Heart right ventricle (tissue), 16 donors: ENCODE data around the gene PRICKLE1. TPM values are rescaled to one million over a fixed set of nuclear protein-coding genes. Genes with fewer than 3 reads are reported as not detected.
A peak's percentile ranks its signal among the peaks of the same experiment; 100 is the strongest.

ENCODE experiments used
- ATAC-seq, 8 donors: fragments of 200-7000 bp; cut with Tn5 transposase; one replicate each; pipeline ENCODE4 v1.9.1; 2020; ENCODE audit warnings: mild to moderate bottlenecking in 8 of 8, moderate library complexity in 8 of 8, moderate number of reproducible peaks in 1 of 8
- DNase-seq, 2 donors: peaks; one replicate each; pipeline ENCODE4 v3.0.0-alpha.2; 2020
- H3K27ac ChIP-seq, 10 donors: fragments of 200-600 bp; sonication (generic) in 2 of 10; one replicate each; pipeline versions ENCODE4 v1.5.0 to v1.8.0; 2020 to 2022; ENCODE audit warnings: mild to moderate bottlenecking in 3 of 10
- H3K27me3 ChIP-seq, 7 donors: fragments of 200-600 bp; one replicate each; pipeline ENCODE4 v1.8.0; 2021 to 2022; ENCODE audit warnings: mild to moderate bottlenecking in 2 of 7
- H3K36me3 ChIP-seq, 9 donors: fragments of 200-600 bp; sonication (generic) in 1 of 9; one replicate each; pipeline versions ENCODE4 v1.5.0 to v1.8.0; 2020 to 2022; ENCODE audit warnings: mild to moderate bottlenecking in 2 of 9
- H3K4me1 ChIP-seq, 9 donors: fragments of 200-600 bp; sonication (generic) in 1 of 9; one replicate each; pipeline versions ENCODE4 v1.5.0 to v1.8.0; 2020 to 2022; ENCODE audit warnings: mild to moderate bottlenecking in 4 of 9
- H3K4me3 ChIP-seq, 10 donors: fragments of 200-600 bp; sonication (generic) in 2 of 10; one replicate each; pipeline versions ENCODE4 v1.5.0 to v1.8.0; 2020 to 2022; ENCODE audit warnings: mild to moderate bottlenecking in 7 of 10, moderate library complexity in 2 of 10
- H3K9me3 ChIP-seq, 11 donors: fragments of 200-600 bp in 10 of 11; sonication (generic) in 2 of 11; one replicate each; pipeline versions ENCODE4 v1.5.0 to v1.8.0; 2013 to 2022; ENCODE audit warnings: mild to moderate bottlenecking in 2 of 11, control low read depth in 1 of 11, moderate library complexity in 1 of 11
- WGBS, 2 donors: extraction: QIAGEN DNeasy Blood & Tissue Kit; methylation state at CpG; one replicate each; pipeline ENCODE4 v1.1.7; 2013; ENCODE audit warnings: inconsistent platforms in 1 of 2; 5-methylcytosine and 5-hydroxymethylcytosine counted together
- intact Hi-C, 10 donors: fragments of 100-400 bp; cut with DNase I; formaldehyde crosslinking; loops; one replicate each; pipeline versions ENCODE4 v1.11.1 to v1.14.2; 2022
- polyA plus RNA-seq, 2 donors: library from polyadenylated mRNA; stranded (reverse); fragments of 200-250 nt; gene quantifications; one replicate each; pipeline ENCODE4 v1.2.3, GENCODE V29; 2013
- total RNA-seq, 10 donors: library from RNA; stranded (reverse); fragmentation: NEBNext Ultra II Directional in 3 of 10; extraction: Animal tissue kit (Norgen Biotek cat#: 25700) in 3 of 10; gene quantifications; one replicate each; pipeline versions ENCODE4 v1.2.1 to v1.2.4, GENCODE V29; 2021 to 2023
- TF ChIP-seq, protein P1 (sequence below), 9 donors: fragments of 200-600 bp; sonication (generic) in 2 of 9; IDR thresholded peaks; one replicate each; pipeline versions ENCODE4 v1.5.0 to v1.8.0; 2021 to 2022; ENCODE audit warnings: antibody characterized with exemption in 9 of 9, mild to moderate bottlenecking in 5 of 9, moderate library complexity in 1 of 9
- donor health status: Arrhythmogenic right ventricular cardiomyopathy.
- donor health status: ischemic (EF 13 %, LVEDD 7.1; RV severe dilation, severe dysfunction).
- donor health status: healthy with polysubstance abuse.
- donor health status: DM: no; HTN: yes; CAD: no.
- donor health status: DM: no; HTN: no; CAD: no.
- donor health status: ischemic (EF 25% LVEDD 6.9; RV normal size, moderate dysfunction).
- donor health status: ischemic (EF 25% LVEDD 5.7; RV mildly dilated, moderate dysfunction).
- donor health status: healthy.
- donor health status: DM: yes; HTN: yes; CAD: no.
- donor health status: Ischemic cardiomyopathy.
- donor health status: ischemic (EF 35%, LVEDD 5.7; RV mildly dilated, moderate dysfunction).
- donor health status: nonischemic (EF 11% LVEDD 7.7; RV severe dilation, severe dysfunction).
- donor health status: DM: yes; HTN: yes; CAD: no.
- donor health status: PGD.
- donor health status: ischemic (EF 29% LVEDD 5.4; RV normal size, mild dysfunction).
- donor health status: nonischemic (EF 23%, LVEDD 6.1; RV moderate dilation, normal function).

PRICKLE1 gene
- total and polyA plus RNA-seq, 12 donors: 2.9 to 36.9 (median 17.8) TPM

GRCh38 chr12:42538203-42538602, 51.3 kb downstream of the PRICKLE1 start:
- Histone ChIP-seq H3K27me3 (no peaks in the 10 kb centered on the region), H3K36me3 (no peaks in the 10 kb centered on the region), H3K27ac (no peak overlapping the region), H3K9me3 (no peaks in the 10 kb centered on the region), H3K4me1 (peaks cover 0 to 15% (median 5%) of the 10 kb centered on the region in 9 donors), H3K4me3 (no peak overlapping the region)
- TF ChIP-seq, protein P1, sequence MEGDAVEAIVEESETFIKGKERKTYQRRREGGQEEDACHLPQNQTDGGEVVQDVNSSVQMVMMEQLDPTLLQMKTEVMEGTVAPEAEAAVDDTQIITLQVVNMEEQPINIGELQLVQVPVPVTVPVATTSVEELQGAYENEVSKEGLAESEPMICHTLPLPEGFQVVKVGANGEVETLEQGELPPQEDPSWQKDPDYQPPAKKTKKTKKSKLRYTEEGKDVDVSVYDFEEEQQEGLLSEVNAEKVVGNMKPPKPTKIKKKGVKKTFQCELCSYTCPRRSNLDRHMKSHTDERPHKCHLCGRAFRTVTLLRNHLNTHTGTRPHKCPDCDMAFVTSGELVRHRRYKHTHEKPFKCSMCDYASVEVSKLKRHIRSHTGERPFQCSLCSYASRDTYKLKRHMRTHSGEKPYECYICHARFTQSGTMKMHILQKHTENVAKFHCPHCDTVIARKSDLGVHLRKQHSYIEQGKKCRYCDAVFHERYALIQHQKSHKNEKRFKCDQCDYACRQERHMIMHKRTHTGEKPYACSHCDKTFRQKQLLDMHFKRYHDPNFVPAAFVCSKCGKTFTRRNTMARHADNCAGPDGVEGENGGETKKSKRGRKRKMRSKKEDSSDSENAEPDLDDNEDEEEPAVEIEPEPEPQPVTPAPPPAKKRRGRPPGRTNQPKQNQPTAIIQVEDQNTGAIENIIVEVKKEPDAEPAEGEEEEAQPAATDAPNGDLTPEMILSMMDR (IDR thresholded peaks at IDR 0.05): no peak
- WGBS, 2 donors: 61 to 64% methylated on average over 3 of the region's 3 CpGs
- no peak for DNase-seq
- ATAC-seq: no peak
- intact Hi-C loops: no loop called here

DNA sequence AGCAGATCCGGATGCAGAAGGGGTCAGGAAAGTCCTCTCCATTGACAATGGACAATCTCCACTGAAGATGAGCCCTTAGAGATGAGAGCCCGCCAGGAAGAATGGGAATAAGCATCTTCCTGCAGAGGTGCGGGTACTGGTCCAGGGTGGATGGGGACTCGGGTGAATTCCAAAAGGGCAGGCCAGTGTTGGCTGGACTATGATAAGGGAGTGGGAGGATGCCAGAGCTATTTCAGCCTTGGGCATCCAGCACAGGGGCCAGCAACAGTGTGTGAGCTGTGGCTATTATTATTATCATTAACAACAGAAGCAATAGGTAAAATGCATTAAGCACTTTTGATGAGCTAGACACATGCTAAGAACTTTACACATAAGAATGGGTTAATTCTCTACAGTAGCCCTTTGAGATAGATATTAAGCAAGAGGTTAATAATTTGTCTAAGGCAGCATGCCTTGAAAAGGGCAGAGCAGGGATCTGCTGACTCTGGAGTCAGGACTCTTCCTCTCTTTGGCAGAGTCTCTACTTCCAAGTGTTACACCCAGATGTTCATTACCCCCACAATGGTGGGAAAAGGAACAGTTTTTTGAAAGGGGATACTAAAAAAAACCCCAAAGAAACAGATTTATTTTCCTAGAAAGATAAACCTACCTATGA, 55.2 kb downstream of the PRICKLE1 start:
- no peaks in the 10 kb centered on the region for H3K36me3 ChIP-seq
- no peak overlapping the region for H3K4me3 ChIP-seq
- intact Hi-C loops: no loop called here
- peaks cover 0 to 15% (median 5%) of the 10 kb centered on the region in 9 donors for H3K4me1 ChIP-seq
- ATAC-seq (peak in 6 of 8 donors; percentile 56 to 84 (median 74)), DNase-seq (peak in 1 of 2 donors; percentile 19)
- no peak overlapping the region for H3K27ac ChIP-seq
- 72 to 83% methylated on average over 4 of the region's 4 CpGs for WGBS, 2 donors
- no peaks in the 10 kb centered on the region for H3K9me3 ChIP-seq
- TF ChIP-seq, protein P1 (IDR thresholded peaks at IDR 0.05): no peak
- H3K27me3 ChIP-seq: no peaks in the 10 kb centered on the region

DNA sequence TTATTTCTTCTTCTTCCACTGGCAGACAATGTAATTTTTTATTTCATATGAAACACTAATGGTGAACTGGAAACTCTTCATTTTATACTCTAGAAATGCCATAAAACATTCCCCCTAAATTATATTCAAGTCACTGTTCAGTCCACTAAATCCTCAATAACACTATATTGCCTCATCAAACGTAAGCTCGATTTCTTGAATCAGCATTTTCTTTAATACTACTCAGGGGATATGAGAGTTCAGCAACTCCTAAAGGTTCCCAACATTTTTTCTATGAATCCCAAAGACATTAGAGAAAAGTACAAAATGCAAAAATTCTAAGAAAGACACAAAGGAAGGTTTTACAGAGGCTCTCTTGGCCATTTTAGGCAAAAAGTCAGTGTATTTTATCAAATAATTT, 59.3 kb downstream of the PRICKLE1 start:
- no peaks in the 10 kb centered on the region for H3K36me3 ChIP-seq
- intact Hi-C loops: no loop called here
- no peak overlapping the region for H3K4me3 ChIP-seq
- no peak overlapping the region for H3K27ac ChIP-seq
- DNase-seq: no peak
- peaks cover 0 to 15% (median 5%) of the 10 kb centered on the region in 9 donors for H3K4me1 ChIP-seq
- no peaks in the 10 kb centered on the region for H3K27me3 ChIP-seq
- no peaks in the 10 kb centered on the region for H3K9me3 ChIP-seq
- 84 to 89% methylated on average over 2 of the region's 2 CpGs for WGBS, 2 donors
- TF ChIP-seq, protein P1 (IDR thresholded peaks at IDR 0.05): no peak
- ATAC-seq: no peak

DNA sequence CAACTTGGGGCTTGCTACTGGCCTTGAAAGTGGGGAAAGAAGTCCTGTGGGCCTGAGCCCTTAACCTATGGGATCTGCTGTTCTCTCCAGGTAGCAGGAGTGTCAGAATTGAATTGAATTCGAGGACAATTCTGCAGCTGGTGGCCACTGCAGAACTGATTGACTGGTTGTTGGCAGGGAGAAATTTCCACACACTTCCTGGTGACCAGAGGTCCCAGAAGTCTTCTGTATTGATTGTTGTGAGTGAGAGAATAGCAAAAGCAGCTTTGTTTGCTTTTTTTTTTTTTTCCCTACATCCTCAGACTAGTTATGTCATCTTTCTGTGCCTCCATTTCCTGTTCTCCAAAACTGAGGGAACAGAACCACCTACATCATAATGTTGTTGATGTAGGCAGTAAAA, 64.1 kb downstream of the PRICKLE1 start:
- 57 to 83% methylated on average over 1 of the region's 1 CpG for WGBS, 2 donors
- Histone ChIP-seq H3K27me3 (no peaks in the 10 kb centered on the region), H3K4me1 (no peaks in the 10 kb centered on the region), H3K9me3 (no peaks in the 10 kb centered on the region), H3K36me3 (peaks cover 0 to 12% (median 0%) of the 10 kb centered on the region in 9 donors), H3K4me3 (no peak overlapping the region), H3K27ac (no peak overlapping the region)
- TF ChIP-seq, protein P1 (IDR thresholded peaks at IDR 0.05): no peak
- intact Hi-C loops: no loop called here
- no peak for ATAC-seq
- DNase-seq: no peak
